ENCODE results near the gene ERBB4. TPM values are rescaled to one million over a fixed set of nuclear protein-coding genes. Genes with fewer than 3 reads are reported as not detected.
"Not testable (repeated sequence)": the region's sequence is repeated elsewhere in the genome, so short reads cannot be mapped to it uniquely, and the experiment has no call there.

ERBB4 gene
- total RNA-seq, 1 donor from 2014 or later: 9.2 TPM

- H3K4me1 Mint-ChIP-seq: peaks cover 2% of the 10 kb centered on the region
- H3K27ac Mint-ChIP-seq: no peak overlapping the region
- H3K4me3 Mint-ChIP-seq: no peak overlapping the region
- H3K27me3 Mint-ChIP-seq (ENCODE audit: low read depth): no peaks in the 10 kb centered on the region
- H3K36me3 Mint-ChIP-seq: no peaks in the 10 kb centered on the region
- no peaks in the 10 kb centered on the region for H3K9me3 Mint-ChIP-seq
- DNase-seq (ENCODE audit: low spot score in 2 of 2, unreplicated experiment in 2 of 2): no peak
- TF ChIP-seq CTCF (IDR thresholded peaks at IDR 0.05; ENCODE audit: unreplicated experiment): no peak
These were observed 808.4 kb downstream of the ERBB4 start for GRCh38 chr2:211730215-211730614.

DNA sequence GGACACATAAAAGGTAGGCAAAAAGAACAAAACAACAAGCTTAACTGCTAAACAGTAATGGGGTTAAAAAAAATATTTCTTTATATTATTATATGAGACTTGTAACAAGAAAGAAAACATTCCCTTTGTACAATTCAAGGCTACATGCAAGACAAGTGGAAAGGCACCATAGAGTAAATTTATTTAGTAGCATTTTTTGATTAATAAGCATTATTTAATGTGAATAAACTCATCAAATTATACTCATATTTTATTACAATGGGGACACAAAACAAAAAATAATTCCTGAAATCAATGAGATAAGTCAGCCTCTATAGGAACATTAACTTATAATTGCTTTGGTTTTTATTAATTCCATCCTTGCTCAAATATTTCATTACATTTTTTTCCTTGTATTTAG lies 809.2 kb downstream of the ERBB4 start:
- Mint-ChIP-seq H3K9me3 (no peaks in the 10 kb centered on the region), H3K36me3 (no peaks in the 10 kb centered on the region), H3K27me3 (ENCODE audit: low read depth) (no peaks in the 10 kb centered on the region), H3K4me3 (no peak overlapping the region), H3K4me1 (peaks cover 2% of the 10 kb centered on the region), H3K27ac (no peak overlapping the region)
- no peak for DNase-seq (ENCODE audit: low spot score in 2 of 2, unreplicated experiment in 2 of 2)
- TF ChIP-seq CTCF (IDR thresholded peaks at IDR 0.05; ENCODE audit: unreplicated experiment): no peak

DNA sequence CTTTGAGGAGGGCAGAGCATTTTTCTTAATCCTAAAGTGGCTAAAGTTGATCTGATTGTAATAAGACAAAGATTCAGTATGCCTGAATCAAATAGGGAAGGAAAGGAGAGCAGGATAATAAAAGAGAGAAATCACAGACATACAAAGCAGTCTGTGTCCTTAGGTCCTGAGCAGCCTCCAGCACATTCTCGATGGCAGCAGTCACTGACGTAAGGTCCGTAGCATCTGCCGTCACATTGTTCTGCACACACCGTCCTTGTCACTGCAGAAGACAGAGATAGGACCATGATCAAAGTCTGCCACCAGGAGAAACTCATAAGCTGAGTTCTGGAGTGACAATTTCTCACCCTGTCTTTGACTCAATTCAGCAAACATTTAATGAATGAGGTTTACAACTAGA lies 813.7 kb downstream of the ERBB4 start:
- H3K36me3 Mint-ChIP-seq: no peaks in the 10 kb centered on the region
- no peaks in the 10 kb centered on the region for H3K27me3 Mint-ChIP-seq (ENCODE audit: low read depth)
- no peak overlapping the region for H3K27ac Mint-ChIP-seq

GRCh38 chr2:211723398-211723797 lies 815.2 kb downstream of the ERBB4 start:
- H3K4me3 Mint-ChIP-seq: no peak overlapping the region
- no peaks in the 10 kb centered on the region for H3K27me3 Mint-ChIP-seq (ENCODE audit: low read depth)
- peaks cover 9% of the 10 kb centered on the region for H3K4me1 Mint-ChIP-seq
- H3K9me3 Mint-ChIP-seq: no peaks in the 10 kb centered on the region
- H3K27ac Mint-ChIP-seq: no peak overlapping the region
- DNase-seq (ENCODE audit: low spot score in 2 of 2, unreplicated experiment in 2 of 2): no peak
- H3K36me3 Mint-ChIP-seq: no peaks in the 10 kb centered on the region
- no peak for TF ChIP-seq CTCF (IDR thresholded peaks at IDR 0.05; ENCODE audit: unreplicated experiment)

More for the DNA sequence above, 813.7 kb downstream of the ERBB4 start:
- DNase-seq (ENCODE audit: low spot score in 2 of 2, unreplicated experiment in 2 of 2): no peak
- no peaks in the 10 kb centered on the region for H3K9me3 Mint-ChIP-seq
- no peak for TF ChIP-seq CTCF (IDR thresholded peaks at IDR 0.05; ENCODE audit: unreplicated experiment)
- no peak overlapping the region for H3K4me3 Mint-ChIP-seq
- H3K4me1 Mint-ChIP-seq: peaks cover 9% of the 10 kb centered on the region

GRCh38 chr2:211722928-211723327 lies 815.7 kb downstream of the ERBB4 start:
- Mint-ChIP-seq H3K4me3 (no peak overlapping the region), H3K27ac (no peak overlapping the region), H3K27me3 (ENCODE audit: low read depth) (no peaks in the 10 kb centered on the region), H3K36me3 (no peaks in the 10 kb centered on the region), H3K4me1 (peaks cover 9% of the 10 kb centered on the region), H3K9me3 (no peaks in the 10 kb centered on the region)
- DNase-seq (ENCODE audit: low spot score in 2 of 2, unreplicated experiment in 2 of 2): no peak
- TF ChIP-seq CTCF (IDR thresholded peaks at IDR 0.05; ENCODE audit: unreplicated experiment): no peak

DNA sequence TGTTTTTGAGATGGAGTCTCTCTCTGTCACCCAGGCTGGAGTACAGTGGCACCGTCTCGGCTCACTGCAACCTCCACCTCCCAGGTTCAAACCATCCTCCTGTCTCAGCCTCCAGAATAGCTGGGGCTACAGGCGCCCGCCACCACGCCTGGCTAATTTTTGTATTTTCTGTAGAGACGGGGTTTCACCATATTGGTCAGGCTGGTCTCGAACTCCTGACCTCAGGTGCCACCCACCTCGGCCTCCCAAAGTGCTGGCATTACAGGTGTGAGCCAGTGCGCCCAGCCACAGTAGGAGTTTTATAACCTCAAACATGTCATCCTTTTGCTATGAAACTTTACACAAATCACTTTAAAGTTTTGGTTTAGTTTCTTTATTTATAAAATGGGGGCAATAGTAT lies 816.7 kb downstream of the ERBB4 start:
- not testable (repeated sequence) for H3K9me3 Mint-ChIP-seq; DNase-seq (ENCODE audit: low spot score in 2 of 2, unreplicated experiment in 2 of 2); H3K4me1 Mint-ChIP-seq; H3K36me3 Mint-ChIP-seq; H3K27ac Mint-ChIP-seq; H3K4me3 Mint-ChIP-seq; H3K27me3 Mint-ChIP-seq (ENCODE audit: low read depth)
